ENCODE data around the gene FOS. TPM values are rescaled to one million over a fixed set of nuclear protein-coding genes. Genes with fewer than 3 reads are reported as not detected.

Gene FOS
- total RNA-seq, 6 donors from 2014 or later: 386 to 1,146 (median 633) TPM

DNA sequence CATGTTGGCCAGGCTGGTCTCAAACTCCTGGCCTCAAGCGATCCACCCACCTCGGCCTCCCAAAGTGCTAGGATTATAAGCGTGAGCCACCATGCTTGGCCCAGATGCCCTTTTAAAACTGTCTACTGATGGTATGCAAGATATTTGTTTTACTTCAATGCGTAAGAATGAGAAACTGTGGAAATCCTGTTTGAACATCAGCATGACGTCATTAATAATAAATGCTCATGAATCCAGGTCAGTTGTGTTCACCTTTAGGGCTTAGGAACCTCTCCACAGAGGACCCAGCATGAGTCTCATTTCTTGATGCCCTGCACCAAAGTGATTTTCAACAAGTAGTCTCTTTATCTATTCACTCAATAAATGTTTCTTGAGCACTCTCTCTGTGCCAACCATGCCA is 34.5 kb upstream of the FOS start:
- DNase-seq (no peak), ATAC-seq (ENCODE audit: low FRiP score in 2 of 2) (no peak)
- no peaks in the 10 kb centered on the region for H3K9me3 ChIP-seq
- H3K4me3 ChIP-seq: no peak overlapping the region
- 91 to 93% methylated on average over 5 of the region's 5 CpGs for WGBS, 2 donors
- no peaks in the 10 kb centered on the region for H3K36me3 ChIP-seq
- H3K4me1 ChIP-seq: peaks cover 0 to 4% (median 0%) of the 10 kb centered on the region in 4 donors
- no peak overlapping the region for H3K27ac ChIP-seq
- no peak for TF ChIP-seq EP300 (IDR thresholded peaks at IDR 0.05)
- TF ChIP-seq POLR2A (IDR thresholded peaks at IDR 0.05): no peak
- TF ChIP-seq, protein P1, sequence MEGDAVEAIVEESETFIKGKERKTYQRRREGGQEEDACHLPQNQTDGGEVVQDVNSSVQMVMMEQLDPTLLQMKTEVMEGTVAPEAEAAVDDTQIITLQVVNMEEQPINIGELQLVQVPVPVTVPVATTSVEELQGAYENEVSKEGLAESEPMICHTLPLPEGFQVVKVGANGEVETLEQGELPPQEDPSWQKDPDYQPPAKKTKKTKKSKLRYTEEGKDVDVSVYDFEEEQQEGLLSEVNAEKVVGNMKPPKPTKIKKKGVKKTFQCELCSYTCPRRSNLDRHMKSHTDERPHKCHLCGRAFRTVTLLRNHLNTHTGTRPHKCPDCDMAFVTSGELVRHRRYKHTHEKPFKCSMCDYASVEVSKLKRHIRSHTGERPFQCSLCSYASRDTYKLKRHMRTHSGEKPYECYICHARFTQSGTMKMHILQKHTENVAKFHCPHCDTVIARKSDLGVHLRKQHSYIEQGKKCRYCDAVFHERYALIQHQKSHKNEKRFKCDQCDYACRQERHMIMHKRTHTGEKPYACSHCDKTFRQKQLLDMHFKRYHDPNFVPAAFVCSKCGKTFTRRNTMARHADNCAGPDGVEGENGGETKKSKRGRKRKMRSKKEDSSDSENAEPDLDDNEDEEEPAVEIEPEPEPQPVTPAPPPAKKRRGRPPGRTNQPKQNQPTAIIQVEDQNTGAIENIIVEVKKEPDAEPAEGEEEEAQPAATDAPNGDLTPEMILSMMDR (IDR thresholded peaks at IDR 0.05): no peak
- TF ChIP-seq POLR2AphosphoS5 (IDR thresholded peaks at IDR 0.05): no peak
- no peaks in the 10 kb centered on the region for H3K27me3 ChIP-seq

DNA sequence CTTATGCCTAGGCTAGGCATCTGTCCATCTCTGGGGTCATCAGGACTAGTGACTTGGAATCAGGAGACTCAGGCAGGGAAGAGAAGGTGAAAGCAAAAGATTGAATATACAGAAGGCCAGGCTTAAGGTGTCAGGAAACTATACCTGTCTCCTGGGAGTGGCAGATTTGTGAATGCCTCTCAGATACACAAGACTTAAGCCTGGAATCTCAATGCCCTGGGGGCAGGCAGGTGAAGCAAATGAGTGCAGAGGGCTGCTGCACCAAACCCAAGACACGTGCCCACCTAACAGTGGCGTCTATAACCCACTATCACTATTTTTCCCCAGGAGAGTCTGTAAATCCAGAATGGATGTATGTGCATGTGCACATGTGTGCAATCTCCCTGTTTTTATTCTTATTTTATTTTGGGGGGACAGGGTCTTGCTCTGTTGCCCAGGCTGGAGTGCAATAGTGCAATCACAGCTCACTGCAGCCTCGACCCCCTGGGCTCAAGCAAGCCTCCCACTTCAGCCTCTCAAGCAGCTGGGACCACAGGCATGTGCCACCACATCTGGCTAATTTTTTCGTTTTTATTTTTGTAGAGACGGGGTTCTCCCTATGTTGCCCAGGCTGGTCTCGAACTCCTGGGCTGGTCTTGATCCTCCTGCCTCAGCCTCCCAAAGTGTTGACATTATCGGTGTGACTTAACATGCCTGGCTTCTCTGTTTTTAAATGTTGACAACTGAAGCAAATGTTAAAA is 31.9 kb upstream of the FOS start:
- no peak for TF ChIP-seq EP300 (IDR thresholded peaks at IDR 0.05)
- TF ChIP-seq, protein P1 (IDR thresholded peaks at IDR 0.05): no peak
- TF ChIP-seq POLR2A (IDR thresholded peaks at IDR 0.05): no peak
- no peak for TF ChIP-seq POLR2AphosphoS5 (IDR thresholded peaks at IDR 0.05)
- Histone ChIP-seq H3K4me1 (peaks cover 0 to 4% (median 0%) of the 10 kb centered on the region in 4 donors), H3K36me3 (no peaks in the 10 kb centered on the region), H3K27me3 (no peaks in the 10 kb centered on the region), H3K4me3 (no peak overlapping the region), H3K9me3 (no peaks in the 10 kb centered on the region), H3K27ac (no peak overlapping the region)
- 88 to 93% methylated on average over 7 of the region's 7 CpGs for WGBS, 2 donors
- ATAC-seq (ENCODE audit: low FRiP score in 2 of 2) (no peak), DNase-seq (no peak)

- WGBS, 2 donors: 41 to 42% methylated on average over 15 of the region's 15 CpGs
- no peak for ATAC-seq (ENCODE audit: low FRiP score in 2 of 2)
Observed at GRCh38 chr14:75247286-75247922, 31.2 kb upstream of the FOS start.

DNA sequence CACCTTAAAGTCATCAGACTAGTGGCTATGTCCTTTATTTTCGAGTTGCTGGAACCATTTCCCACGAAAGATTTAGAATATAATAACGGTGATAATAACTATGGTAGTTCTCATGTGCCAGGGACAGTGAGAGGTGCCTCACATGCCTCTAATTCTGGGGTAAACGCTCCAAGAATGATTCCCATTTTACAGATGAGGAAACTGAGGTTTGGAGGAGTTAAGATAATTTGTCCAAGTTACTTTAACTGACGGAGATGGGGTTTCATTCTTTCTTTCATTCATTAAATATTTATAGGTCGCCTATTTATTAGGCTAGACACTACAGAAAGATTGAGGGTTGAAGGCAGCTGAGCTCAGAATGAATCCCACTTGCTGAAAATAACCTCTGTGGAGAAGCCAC is 30.7 kb upstream of the FOS start:
- peaks cover 0 to 4% (median 0%) of the 10 kb centered on the region in 4 donors for H3K4me1 ChIP-seq
- 83 to 87% methylated on average over 6 of the region's 6 CpGs for WGBS, 2 donors

More at GRCh38 chr14:75247286-75247922, 31.2 kb upstream of the FOS start:
- Histone ChIP-seq H3K36me3 (no peaks in the 10 kb centered on the region), H3K27ac (no peak overlapping the region), H3K4me3 (no peak overlapping the region), H3K4me1 (peaks cover 0 to 4% (median 0%) of the 10 kb centered on the region in 4 donors), H3K9me3 (no peaks in the 10 kb centered on the region), H3K27me3 (no peaks in the 10 kb centered on the region)
- TF ChIP-seq POLR2A (IDR thresholded peaks at IDR 0.05) (no peak), EP300 (IDR thresholded peaks at IDR 0.05) (no peak), POLR2AphosphoS5 (IDR thresholded peaks at IDR 0.05) (no peak)
- DNase-seq: no peak

More for the DNA sequence above, 30.7 kb upstream of the FOS start:
- ATAC-seq (ENCODE audit: low FRiP score in 2 of 2) (no peak), DNase-seq (no peak)
- H3K9me3 ChIP-seq: no peaks in the 10 kb centered on the region
- no peak overlapping the region for H3K27ac ChIP-seq
- H3K4me3 ChIP-seq: no peak overlapping the region
- H3K27me3 ChIP-seq: no peaks in the 10 kb centered on the region
- H3K36me3 ChIP-seq: no peaks in the 10 kb centered on the region
- TF ChIP-seq POLR2A (IDR thresholded peaks at IDR 0.05) (no peak), EP300 (IDR thresholded peaks at IDR 0.05) (no peak), POLR2AphosphoS5 (IDR thresholded peaks at IDR 0.05) (no peak)
- TF ChIP-seq, protein P1 (IDR thresholded peaks at IDR 0.05): no peak
